Measurements from ENCODE around the gene VPS26B.
A peak's percentile ranks its signal among the peaks of the same experiment; 100 is the strongest.
"Not testable (repeated sequence)": the region's sequence is repeated elsewhere in the genome, so short reads cannot be mapped to it uniquely, and the experiment has no call there.

VPS26B gene

DNA sequence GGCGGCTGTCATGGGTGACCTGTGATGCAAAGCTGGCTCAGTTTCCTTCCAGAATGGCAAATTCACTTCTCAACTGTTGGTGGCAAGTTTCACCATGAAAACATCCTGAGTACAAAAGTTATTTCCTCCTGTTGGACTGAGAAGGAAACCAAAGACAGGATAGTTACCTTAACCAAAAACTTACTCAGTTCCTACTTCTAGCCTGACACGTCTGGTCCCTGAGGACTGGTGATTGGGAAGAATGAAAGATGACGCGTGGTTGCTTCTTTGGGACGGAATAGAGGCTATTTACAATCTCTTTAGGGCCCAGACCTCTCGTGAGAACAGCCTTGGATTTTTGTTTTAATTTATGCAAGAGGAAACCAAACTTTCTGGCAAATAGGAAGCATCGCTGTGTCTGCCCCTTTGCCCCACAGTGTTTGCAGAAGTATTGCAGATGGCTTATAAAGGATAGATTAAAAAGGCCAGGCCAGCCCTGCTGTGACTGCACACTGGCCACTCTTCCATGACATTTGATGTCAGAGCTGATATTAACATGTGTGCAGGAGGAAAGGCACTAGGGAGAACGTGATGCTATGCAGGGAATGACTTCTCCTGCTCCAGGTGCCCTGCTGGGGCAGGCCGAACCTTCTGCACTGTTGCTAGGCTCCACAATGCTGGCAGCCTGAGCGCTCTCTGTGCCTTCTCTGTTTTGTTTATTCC lies 7.6 kb downstream of the VPS26B start:
- no peak for DNase-seq (ENCODE audit: low read depth)

DNA sequence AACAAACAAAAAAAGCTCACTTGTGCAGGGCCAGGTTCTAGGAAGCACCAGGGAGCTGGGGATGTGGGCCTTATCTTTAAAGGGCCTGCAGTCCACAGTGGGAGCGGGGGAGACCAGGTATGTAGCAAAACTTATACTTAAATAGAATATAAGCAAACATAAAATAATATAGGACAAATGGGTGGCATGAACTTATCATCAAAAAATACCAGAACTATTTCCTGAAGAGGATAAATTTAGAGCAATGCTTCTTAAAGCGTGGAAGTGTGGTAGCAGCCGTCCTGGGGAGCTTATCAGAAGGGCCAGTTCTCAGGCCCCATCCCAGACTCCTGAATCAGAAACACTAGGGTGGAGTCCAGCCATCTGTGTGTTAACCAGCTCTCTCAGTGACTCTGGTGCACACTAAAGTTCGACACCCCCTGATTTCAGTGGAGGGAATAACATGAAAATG lies 9.3 kb downstream of the VPS26B start:
- DNase-seq (ENCODE audit: low read depth): no peak

DNA sequence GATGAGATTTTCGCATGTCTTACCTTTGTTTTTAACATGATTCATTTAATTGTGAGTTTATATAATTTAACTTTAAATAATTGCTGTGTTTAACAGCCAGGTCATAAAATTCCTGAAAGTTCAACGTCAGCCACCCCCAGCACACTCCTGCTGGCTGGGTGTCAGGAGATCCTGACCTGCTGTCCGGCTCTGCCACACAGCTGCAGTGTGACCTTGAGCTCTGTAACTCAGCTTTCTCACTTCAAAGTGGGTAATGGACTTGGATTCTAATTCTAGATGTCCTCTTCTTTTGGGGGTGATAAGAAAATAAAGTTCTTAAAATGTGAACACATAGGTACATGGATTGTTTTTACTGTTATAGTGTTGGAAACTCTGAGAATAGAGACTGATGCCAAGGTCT lies 10.9 kb downstream of the VPS26B start:
- DNase-seq (ENCODE audit: low read depth): no peak

DNA sequence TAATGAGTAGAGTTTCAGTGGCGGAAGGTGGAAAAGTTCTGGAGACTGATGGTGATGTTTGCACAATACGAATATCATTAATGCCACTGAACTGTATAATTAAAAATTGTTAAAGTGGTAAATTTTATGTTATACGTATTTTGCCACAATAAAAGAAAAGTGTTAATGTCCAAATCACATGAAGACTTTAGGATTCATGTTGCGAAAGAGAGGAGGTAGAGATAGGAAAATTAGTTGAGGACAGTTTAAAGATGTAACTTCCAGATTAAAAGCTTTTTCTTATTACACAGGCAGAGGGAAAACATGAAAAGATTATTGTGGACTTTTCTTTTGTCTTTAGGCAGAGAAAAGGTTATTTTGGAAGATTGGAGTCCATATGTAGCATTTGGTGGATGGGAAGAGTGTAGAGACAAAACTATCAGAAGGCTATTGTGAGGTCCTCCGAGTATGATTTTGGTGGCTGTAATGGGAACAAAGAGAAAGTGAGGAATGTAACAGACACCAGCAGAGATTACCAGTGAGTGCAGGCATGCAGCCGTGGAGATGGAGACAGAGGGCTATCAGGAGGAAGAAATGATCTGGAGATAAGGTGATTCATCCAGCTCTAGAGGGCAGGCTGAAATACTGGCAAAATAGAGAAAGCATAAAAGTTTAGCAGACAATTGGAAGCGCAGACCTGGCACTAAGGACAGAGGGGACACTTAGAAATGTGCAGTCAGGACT lies 12.5 kb downstream of the VPS26B start:
- no peak for DNase-seq (ENCODE audit: low read depth)

DNA sequence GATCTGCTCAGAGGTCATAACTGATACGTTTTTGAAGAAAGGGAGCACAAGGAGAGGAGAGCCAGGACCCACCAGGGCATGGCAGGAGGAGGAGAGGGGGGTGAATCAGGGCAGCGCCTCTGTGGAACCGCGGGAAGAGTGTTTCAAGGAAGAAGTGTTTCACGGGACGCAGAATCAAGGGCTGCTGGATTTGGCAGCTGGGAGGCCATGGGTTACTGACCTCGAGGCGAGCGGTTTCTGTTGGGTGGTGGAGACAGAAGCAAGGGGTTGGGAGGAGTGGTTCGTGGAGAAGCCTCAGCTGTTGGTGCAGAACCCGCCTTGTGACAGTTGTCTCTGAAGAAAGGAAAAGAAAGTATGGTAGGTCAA lies 13.1 kb downstream of the VPS26B start:
- DNase-seq (ENCODE audit: low read depth): no peak

DNA sequence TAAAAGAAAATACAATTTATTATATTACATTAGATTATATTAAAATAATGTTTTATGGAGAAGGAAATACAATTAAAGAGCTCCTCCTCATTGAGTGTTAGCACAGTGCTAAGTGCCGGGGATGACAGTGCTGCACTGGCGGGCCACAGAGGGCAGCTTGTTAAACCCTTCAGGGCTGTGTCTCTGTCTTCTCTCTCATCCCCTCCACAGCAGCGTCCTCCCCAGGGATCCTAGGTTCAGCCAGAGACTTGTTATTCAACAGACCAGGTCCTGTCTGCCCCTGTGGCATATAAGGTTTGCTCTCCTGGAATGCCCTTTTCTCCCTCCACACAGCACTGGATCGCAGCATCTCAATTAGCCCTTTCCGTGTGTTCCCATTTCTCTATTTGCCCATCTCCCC lies 14.5 kb downstream of the VPS26B start:
- DNase-seq (ENCODE audit: low read depth): no peak

DNA sequence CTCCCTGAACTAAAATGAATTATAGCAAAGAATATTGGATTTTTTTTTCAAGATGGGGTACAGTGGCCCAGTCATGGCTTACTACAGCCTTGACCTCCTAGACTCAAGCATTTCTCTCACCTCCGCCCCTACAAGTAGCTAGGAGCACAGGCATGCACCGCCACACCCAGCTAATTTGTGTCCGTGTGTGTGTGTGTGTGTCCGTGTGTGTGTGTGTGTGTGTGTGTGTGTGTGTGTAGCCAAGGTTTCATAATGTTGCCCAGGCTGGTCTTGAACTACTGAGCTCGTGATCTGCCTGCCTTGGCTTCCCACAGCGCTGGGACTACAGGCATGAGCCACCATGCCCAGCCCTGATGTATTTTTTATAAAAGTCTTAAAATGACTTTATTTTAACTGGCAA lies 16.1 kb downstream of the VPS26B start:
- no peak for DNase-seq (ENCODE audit: low read depth)

DNA sequence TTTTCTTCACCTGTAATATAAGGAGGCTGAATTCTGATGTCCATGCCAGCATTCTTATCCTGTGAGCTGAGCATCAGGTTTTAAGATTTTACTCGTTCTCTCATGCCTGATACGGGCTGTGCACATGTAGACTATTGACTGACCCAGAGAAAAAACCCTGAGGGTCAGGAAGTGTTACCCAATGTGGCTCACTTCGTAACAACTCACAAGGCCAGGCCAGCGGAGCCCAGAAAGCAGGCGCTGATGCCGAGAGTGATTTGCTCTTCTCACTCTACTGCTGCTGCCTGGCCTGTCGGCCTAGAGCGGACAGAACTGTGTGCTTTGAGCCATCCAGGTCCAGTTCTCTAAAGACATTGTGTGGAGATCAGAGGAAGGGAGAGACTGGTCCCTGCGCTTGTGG lies 17.9 kb downstream of the VPS26B start:
- no peak for DNase-seq (ENCODE audit: low read depth)

DNA sequence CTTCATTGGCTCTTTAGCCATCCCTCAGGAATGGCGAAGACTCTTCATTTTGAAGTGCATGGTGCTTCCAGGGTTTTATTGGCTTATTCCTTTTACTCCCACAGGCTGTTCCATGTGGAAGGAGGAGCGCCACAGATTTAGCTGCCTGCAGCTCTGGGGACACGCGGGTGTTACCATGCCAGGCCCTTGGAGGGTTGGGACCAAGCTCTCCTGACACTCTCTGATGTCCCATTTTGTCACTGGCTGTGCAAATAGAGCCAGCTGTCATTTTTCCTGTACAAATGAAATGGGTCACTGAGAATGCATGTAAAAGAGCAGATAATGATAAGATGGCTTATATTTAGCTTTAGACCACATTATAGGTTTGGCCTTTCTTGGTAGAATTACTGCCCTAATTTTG lies 19.4 kb downstream of the VPS26B start:
- no peak for DNase-seq (ENCODE audit: low read depth)

DNA sequence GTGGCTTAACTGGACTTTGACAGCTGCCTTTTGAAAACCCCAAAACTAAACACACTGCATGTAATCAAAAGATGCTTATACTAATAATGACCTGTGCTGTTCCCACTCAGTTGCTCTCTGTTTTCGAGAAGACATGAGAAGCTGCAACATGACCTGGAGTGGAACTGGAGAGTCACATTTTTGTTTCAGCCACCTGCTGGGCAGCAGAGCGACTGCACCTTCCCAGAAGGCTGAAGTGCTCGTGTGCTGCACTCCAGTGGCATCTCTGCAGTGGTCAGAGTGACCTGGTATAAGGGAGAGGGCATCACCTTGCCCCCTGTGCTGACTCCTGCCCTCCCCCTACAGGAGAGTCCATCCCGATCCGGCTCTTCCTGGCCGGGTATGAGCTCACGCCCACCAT lies 20.1 kb downstream of the VPS26B start:
- no peak for DNase-seq (ENCODE audit: low read depth)

DNA sequence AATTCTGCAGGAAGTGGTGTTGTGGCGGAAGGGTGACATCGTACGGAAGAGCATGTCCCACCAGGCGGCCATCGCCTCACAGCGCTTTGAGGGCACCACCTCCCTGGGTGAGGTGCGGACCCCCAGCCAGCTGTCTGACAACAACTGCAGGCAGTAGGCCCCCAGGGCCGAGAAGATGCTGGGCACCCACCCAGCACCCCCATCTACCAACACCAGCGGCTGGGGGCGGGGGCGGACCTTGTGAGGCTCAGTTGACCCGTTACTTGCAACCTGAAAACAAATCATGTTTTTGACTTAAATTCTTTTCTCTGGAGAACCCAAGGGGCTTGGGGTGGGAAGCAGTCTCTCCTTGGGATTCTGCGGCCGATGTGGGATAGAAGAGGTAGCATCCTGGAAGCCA lies 21.0 kb downstream of the VPS26B start:
- DNase-seq (ENCODE audit: low read depth): no peak

DNA sequence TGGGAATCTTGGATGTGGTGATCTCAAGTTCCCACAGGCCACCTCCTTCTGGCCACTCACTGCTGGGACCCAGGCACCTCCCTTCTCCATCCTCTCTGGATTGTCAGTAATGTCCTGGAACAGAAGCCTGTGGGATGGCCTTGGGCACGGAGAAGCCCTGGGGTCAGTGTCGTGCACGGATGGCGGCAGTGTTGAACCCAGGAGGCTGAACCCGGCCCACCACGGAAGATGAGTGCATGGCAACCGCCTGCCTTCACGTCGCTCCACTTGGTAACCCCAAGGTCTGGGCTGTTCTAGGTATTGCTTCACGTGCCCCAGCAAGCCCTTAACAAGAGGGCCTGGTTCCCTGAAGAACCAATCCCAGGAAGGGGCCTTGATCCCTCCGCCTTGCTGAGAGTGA lies 21.6 kb downstream of the VPS26B start:
- DNase-seq (ENCODE audit: low read depth): no peak

DNA sequence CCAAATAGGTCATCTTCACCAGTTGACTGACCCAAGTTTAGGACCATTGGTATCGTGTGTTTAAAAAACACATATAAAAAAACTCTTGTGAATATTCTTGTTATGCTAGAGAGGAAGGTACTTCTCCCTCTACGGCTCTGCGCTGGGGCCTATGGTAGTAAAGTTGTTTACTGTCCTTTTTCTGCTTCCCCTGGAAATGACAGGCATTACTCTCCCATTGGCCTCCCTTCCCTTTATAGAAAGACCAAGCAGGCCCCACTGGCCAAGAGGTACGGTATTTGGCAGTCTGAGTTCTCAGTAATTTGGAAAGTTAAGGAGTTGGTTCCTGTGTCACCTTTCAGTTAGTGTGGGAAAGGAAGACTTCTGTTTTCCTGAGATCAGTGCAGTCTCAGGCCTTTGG lies 22.2 kb downstream of the VPS26B start:
- DNase-seq (ENCODE audit: low read depth): no peak

DNA sequence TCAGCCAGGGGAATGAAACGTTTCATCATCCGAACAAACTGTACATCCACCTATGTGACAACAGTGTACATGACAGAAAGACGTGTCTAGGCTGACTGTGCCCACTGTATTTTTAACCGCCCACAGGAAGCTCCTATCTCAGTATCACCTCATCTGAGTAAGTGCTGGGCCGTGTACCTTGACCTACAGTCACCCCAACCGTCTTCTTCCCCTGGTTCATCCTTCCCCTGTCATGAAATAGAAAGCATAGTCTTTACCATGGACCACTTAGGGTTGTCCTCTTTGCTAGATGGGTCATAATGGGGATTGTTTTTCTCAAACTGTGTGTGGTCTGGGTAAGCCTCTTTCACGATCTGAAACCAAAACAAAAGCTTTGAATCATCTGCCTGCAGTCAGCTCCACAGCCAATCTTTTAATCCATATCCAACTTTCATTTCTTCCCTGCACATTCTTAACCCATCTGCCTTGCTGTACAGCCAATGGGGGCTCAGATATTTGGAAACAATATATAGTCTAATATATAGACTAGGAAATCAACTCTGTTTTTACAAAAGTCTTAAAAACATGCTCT lies 24.5 kb downstream of the VPS26B start:
- DNase-seq (ENCODE audit: low read depth): no peak

DNA sequence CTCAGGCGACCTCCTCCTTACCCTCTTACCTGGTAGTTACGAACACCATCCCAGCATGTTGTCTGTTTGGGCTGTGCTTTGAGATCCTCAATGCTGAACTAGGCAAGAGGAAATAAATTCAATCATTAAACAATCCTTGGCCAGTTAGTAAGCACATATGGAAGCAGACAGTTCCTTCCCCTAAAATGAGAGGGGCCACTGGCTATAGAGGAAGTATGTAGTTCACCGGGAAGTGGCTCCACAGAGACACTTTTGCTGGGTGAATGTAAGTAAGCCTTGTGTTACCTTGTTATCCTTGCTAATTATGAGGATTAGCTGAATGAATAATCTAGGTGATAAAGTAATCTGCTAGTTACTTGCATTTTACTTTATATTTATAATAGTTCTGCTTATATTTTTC lies 25.8 kb downstream of the VPS26B start:
- no peak for DNase-seq (ENCODE audit: low read depth)

DNA sequence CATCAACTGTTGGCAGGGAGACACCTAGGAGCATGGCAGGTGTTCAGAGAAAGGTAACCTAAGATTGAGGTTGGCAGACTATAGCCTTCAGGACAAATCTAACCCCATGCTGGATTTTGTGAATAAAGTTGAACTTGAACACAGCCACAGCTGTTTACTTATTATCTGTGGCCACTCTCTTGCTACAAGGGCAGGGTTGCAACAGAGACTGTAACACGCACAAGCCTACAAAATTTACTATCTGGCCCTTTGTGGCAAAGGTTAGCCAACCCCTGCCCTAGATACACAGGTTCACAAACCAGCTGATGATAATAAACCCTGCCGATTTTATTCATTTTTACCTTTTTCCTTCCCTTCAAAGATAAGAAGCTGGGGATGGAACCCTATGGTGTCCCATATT lies 26.2 kb downstream of the VPS26B start:
- no peak for DNase-seq (ENCODE audit: low read depth)

DNA sequence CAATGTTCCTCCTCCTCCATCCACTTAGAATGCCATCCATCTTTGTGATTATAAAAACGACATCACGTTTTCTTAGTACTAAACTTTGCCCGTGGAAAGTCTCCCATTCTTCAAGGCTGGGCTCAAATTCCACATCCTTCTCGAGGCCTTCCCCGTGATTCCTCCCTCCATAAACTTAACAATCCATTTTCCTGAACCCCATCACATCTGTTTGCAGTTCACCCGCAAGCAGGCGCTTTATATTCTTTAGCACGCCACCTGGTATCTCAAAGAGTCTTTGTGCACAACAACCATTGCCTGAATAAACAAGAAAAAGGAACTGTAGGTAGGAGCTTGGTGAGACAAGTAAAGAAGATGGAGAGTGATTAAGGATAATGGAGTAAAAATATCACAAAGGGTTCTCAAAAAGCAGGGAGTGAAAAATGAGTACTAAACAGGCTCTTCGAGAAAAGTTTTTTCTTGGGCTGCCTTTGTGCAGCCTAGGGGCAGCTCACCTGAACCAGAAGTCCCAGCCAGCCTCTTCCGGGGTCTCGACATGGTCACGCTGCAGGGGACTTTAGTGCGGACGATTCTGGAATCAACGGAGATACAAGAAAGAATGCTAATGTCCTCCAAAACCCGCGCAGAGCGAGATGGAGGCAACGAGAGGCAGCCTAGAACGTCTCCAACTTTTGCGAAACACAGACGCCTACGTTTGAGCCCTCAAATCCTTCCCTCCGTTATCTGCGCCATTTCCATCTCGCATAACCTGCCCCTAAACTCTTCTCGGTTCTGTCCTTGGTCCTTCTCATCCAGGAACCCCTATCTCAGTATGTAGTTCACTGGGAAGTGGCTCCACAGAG lies 28.1 kb downstream of the VPS26B start:
- DNase-seq (ENCODE audit: low read depth): peak; percentile 25

DNA sequence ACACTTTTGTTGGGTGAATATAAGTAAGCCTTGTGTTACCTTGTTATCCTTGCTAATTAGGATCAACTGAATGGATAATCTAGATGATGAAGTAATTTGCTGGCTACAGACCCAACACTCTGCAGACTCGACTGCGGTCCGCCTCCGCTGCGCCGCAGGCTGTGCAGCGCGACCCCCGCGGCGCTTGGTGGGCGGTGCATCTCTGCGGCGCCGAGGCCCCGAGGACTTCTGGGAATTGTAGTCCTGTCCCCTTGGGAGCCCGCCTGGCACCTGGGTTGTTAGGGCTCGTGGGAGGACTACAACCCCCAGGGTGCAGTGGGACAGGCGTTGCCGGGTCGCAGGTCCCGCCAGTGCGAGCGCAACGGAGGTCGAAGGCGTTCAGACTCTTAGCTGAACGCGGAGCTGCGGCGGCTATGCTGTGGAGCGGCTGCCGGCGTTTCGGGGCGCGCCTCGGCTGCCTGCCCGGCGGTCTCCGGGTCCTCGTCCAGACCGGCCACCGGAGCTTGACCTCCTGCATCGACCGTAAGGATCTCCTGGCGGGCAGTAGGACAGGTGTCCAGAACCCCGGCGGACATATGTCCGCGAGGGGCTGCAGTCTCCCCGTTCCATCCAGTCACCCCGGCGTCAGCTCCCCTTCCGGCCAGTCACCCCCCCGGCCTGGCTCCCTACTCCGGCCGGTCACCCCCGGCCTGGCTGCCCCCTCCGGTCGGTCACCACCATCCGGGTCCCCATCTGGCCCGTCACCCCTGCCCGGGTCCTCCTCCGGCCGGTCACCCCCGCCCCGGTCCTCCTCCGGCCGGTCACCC lies 28.9 kb downstream of the VPS26B start, which contains the start of the genes ACAD8 and THYN1:
TSS of gene ACAD8 (plus strand) at position 381 of the 806 bp plus-strand sequence. CDS start at position 414, 33 bp downstream.
TSS of gene THYN1 (minus strand) at position 165 of the 806 bp plus-strand sequence. CDS start 470 bp downstream, outside the sequence.
- DNase-seq (ENCODE audit: low read depth): peak; percentile 91

DNA sequence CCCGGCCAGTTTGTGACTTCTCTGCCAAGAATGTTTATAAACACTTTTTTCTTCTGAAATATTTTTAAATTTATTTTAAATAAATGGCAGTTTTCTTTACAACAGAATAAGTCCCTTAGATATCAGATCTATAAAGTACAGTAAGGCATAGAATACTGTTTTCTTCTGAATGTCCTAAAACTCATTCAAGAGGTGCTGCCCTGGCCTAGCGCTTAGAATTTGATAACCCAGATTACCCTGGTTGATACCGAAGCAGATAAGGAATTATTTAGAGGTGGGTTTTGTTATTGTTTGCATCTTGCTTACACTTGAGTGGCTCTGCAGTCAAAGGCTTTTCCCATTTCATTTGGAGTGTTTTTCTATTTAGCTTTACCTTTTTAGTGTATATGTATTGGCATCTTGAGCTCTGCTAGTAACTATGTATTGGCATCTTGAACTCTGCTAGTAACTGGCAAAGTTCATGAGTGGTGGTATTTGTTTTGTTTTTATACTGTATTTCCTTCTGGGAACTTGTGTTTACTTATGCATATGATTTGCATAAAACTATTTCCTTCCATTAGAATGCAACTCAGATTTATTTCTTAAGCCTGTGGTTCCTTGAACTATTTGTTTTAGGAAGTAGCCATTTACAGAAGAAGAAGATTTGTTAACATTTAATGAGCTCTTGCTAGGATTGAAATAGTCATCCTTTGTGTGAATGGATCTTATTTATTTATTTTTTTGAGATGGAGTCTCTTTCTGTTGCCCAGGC lies 30.1 kb downstream of the VPS26B start:
- no peak for DNase-seq (ENCODE audit: low read depth)

DNA sequence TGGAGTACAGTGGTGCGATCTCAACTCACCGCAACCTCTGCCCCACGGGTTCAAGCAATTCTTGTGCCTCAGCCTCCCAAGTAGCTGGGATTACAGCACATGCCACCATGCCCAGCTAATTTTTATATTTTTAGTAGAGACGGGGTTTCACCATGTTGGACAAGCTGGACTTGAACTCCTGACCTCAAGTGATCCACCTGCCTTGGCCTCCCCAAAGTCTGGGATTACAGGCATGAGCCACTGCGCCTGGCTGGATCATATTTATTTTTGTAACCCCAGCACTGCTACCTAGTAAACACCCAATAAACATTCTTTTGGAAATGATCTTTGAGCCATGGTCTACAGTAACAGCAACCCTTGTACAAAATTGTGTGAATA lies 30.7 kb downstream of the VPS26B start:
- not testable (repeated sequence) for DNase-seq (ENCODE audit: low read depth)

DNA sequence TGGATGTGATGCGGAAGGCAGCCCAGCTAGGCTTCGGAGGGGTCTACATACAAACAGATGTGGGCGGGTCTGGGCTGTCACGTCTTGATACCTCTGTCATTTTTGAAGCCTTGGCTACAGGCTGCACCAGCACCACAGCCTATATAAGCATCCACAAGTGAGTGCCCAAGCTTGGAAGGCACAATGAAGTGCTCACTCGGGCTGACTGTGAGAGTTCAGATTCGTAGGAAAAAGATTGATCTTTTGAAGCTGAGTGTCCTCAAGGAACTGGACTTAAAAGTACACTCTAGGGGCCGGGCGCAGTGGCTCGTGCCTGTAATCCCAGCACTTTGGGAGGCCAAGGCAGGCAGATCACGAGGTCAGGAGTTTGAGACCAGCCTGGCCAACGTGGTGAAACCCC lies 32.6 kb downstream of the VPS26B start:
- no peak for DNase-seq (ENCODE audit: low read depth)

Data from GM04504 (cell line).